SK-N-SH treated with all-trans-retinoic acid at 6 μM for 48 hours (cell line): ENCODE measurements around the gene GRIK3.

Experiments
- ARNTL ChIP-seq: fragments of 450-650 bp; formaldehyde crosslinking; IDR thresholded peaks from 2 replicates; pipeline ENCODE4 v1.5.0; 2020; ENCODE audit warnings: low read depth, mild to moderate bottlenecking, moderate library complexity, borderline replicate concordance
- BACH2 ChIP-seq: fragments of 250-450 bp; sonication (Bioruptor Pico); IDR thresholded peaks from 2 replicates; pipeline ENCODE4 v1.9.0; 2021; ENCODE audit warnings: mild to moderate bottlenecking, borderline replicate concordance
- GLIS3 ChIP-seq: fragments of 250-450 bp; sonication (Bioruptor Pico); IDR thresholded peaks from 2 replicates; pipeline ENCODE4 v1.5.0; 2020; ENCODE audit warnings: mild to moderate bottlenecking, moderate library complexity
- OSR1 ChIP-seq: fragments of 250-450 bp; sonication (Bioruptor Pico); IDR thresholded peaks from 2 replicates; pipeline ENCODE4 v1.8.0; 2022; ENCODE audit warnings: moderate library complexity, mild to moderate bottlenecking, inconsistent platforms
- RARB ChIP-seq: fragments of 250-450 bp; sonication (Bioruptor Pico); IDR thresholded peaks from 2 replicates; pipeline ENCODE4 v1.8.0; 2021; ENCODE audit warnings: mild to moderate bottlenecking, moderate library complexity
- SNAI2 ChIP-seq: fragments of 250-450 bp; sonication (Bioruptor Pico); IDR thresholded peaks from 2 replicates; pipeline ENCODE4 v1.5.0; 2020; ENCODE audit warnings: mild to moderate bottlenecking, moderate library complexity
- TCF4 ChIP-seq: fragments of 250-450 bp; sonication (Bioruptor Pico); IDR thresholded peaks from 2 replicates; pipeline ENCODE4 v1.8.0; 2021; ENCODE audit warnings: mild to moderate bottlenecking, moderate library complexity, borderline replicate concordance
- TOX ChIP-seq: fragments of 250-450 bp; sonication (Bioruptor Pico); IDR thresholded peaks from 2 replicates; pipeline ENCODE4 v1.8.0; 2021; ENCODE audit warnings: mild to moderate bottlenecking, moderate library complexity, borderline replicate concordance
- ZNF565 ChIP-seq: fragments of 450-650 bp; formaldehyde crosslinking; conservative IDR thresholded peaks from 2 replicates; pipeline ENCODE4 v1.5.0; 2020; ENCODE audit warnings: low read depth, mild to moderate bottlenecking, moderate library complexity
- ZNF8 ChIP-seq: fragments of 450-650 bp; formaldehyde crosslinking; IDR thresholded peaks from 2 replicates; pipeline ENCODE4 v1.5.0; 2020; ENCODE audit warnings: mild to moderate bottlenecking, moderate library complexity
- TF ChIP-seq, protein P1 (sequence below): fragments of 250-450 bp; sonication (Bioruptor Pico); IDR thresholded peaks from 2 replicates; pipeline ENCODE4 v1.8.0; 2020; ENCODE audit warnings: mild to moderate bottlenecking, moderate library complexity, borderline replicate concordance
- TF ChIP-seq, protein P2 (sequence below): fragments of 250-450 bp; sonication (Bioruptor Pico); IDR thresholded peaks from 2 replicates; pipeline ENCODE4 v1.5.0; 2020; ENCODE audit warnings: mild to moderate bottlenecking, moderate library complexity
- TF ChIP-seq, protein P3 (sequence below): fragments of 250-450 bp; sonication (Bioruptor Pico); IDR thresholded peaks from 2 replicates; pipeline ENCODE4 v1.8.0; 2021; ENCODE audit warnings: low read depth, mild to moderate bottlenecking, moderate library complexity, borderline replicate concordance
- TF ChIP-seq, protein P4 (sequence below): fragments of 250-450 bp; sonication (Bioruptor Pico); IDR thresholded peaks from 2 replicates; pipeline ENCODE4 v1.5.1; 2020; ENCODE audit warnings: low read depth, mild to moderate bottlenecking, moderate library complexity

DNA sequence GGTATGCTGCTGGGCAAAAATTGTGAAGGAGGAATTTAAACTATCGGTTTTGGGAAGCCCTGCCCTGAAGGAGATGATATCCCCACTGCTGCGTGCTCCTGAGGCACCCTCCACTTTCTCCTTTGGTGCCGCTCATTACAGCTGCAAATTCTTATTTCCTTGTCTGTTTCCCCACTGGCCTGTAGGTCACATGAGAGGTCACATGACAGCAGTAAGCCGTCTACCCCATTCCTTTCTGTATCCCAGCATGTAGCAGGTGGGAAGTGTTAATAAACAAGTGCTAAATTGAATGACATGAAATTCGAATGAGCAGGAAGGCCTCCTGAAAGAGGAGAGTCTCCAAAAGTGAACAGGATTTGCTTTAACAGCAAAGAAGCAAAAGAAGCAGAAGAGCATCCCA lies 58.7 kb downstream of the GRIK3 start:
- TF ChIP-seq OSR1 (CRISPR knock-in tag) (no peak), TOX (CRISPR knock-in tag) (no peak), GLIS3 (CRISPR knock-in tag) (no peak), RARB (no peak), TCF4 (CRISPR knock-in tag) (no peak), ARNTL (no peak), ZNF8 (CRISPR knock-in tag) (no peak), SNAI2 (CRISPR knock-in tag) (no peak), BACH2 (CRISPR knock-in tag) (no peak), ZNF565 (CRISPR knock-in tag) (no peak)
- TF ChIP-seq, protein P1, sequence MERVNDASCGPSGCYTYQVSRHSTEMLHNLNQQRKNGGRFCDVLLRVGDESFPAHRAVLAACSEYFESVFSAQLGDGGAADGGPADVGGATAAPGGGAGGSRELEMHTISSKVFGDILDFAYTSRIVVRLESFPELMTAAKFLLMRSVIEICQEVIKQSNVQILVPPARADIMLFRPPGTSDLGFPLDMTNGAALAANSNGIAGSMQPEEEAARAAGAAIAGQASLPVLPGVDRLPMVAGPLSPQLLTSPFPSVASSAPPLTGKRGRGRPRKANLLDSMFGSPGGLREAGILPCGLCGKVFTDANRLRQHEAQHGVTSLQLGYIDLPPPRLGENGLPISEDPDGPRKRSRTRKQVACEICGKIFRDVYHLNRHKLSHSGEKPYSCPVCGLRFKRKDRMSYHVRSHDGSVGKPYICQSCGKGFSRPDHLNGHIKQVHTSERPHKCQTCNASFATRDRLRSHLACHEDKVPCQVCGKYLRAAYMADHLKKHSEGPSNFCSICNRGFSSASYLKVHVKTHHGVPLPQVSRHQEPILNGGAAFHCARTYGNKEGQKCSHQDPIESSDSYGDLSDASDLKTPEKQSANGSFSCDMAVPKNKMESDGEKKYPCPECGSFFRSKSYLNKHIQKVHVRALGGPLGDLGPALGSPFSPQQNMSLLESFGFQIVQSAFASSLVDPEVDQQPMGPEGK (CRISPR knock-in tag), result no peak
- TF ChIP-seq, protein P2, sequence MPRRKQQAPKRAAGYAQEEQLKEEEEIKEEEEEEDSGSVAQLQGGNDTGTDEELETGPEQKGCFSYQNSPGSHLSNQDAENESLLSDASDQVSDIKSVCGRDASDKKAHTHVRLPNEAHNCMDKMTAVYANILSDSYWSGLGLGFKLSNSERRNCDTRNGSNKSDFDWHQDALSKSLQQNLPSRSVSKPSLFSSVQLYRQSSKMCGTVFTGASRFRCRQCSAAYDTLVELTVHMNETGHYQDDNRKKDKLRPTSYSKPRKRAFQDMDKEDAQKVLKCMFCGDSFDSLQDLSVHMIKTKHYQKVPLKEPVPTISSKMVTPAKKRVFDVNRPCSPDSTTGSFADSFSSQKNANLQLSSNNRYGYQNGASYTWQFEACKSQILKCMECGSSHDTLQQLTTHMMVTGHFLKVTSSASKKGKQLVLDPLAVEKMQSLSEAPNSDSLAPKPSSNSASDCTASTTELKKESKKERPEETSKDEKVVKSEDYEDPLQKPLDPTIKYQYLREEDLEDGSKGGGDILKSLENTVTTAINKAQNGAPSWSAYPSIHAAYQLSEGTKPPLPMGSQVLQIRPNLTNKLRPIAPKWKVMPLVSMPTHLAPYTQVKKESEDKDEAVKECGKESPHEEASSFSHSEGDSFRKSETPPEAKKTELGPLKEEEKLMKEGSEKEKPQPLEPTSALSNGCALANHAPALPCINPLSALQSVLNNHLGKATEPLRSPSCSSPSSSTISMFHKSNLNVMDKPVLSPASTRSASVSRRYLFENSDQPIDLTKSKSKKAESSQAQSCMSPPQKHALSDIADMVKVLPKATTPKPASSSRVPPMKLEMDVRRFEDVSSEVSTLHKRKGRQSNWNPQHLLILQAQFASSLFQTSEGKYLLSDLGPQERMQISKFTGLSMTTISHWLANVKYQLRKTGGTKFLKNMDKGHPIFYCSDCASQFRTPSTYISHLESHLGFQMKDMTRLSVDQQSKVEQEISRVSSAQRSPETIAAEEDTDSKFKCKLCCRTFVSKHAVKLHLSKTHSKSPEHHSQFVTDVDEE (CRISPR knock-in tag), result no peak
- TF ChIP-seq, protein P3, sequence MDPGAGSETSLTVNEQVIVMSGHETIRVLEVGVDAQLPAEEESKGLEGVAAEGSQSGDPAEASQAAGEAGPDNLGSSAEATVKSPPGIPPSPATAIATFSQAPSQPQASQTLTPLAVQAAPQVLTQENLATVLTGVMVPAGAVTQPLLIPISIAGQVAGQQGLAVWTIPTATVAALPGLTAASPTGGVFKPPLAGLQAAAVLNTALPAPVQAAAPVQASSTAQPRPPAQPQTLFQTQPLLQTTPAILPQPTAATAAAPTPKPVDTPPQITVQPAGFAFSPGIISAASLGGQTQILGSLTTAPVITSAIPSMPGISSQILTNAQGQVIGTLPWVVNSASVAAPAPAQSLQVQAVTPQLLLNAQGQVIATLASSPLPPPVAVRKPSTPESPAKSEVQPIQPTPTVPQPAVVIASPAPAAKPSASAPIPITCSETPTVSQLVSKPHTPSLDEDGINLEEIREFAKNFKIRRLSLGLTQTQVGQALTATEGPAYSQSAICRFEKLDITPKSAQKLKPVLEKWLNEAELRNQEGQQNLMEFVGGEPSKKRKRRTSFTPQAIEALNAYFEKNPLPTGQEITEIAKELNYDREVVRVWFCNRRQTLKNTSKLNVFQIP, result no peak
- TF ChIP-seq, protein P4, sequence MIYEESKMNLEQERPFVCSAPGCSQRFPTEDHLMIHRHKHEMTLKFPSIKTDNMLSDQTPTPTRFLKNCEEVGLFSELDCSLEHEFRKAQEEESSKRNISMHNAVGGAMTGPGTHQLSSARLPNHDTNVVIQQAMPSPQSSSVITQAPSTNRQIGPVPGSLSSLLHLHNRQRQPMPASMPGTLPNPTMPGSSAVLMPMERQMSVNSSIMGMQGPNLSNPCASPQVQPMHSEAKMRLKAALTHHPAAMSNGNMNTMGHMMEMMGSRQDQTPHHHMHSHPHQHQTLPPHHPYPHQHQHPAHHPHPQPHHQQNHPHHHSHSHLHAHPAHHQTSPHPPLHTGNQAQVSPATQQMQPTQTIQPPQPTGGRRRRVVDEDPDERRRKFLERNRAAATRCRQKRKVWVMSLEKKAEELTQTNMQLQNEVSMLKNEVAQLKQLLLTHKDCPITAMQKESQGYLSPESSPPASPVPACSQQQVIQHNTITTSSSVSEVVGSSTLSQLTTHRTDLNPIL (CRISPR knock-in tag), result no peak
